Transverse colon (tissue), 4 donors: ENCODE data around the gene STEAP2. TPM values are rescaled to one million over a fixed set of nuclear protein-coding genes. Genes with fewer than 3 reads are reported as not detected.
"Not testable (repeated sequence)": the region's sequence is repeated elsewhere in the genome, so short reads cannot be mapped to it uniquely, and the experiment has no call there.

ENCODE experiments used
- DNase-seq: peaks from one replicate; pipeline ENCODE4 v3.0.0-alpha.2; 2019
- H3K27ac ChIP-seq, 4 donors: fragments of 200-600 bp; sonication (generic); 2 replicates each; pipeline ENCODE4 v1.5.1; 2016 to 2018; ENCODE audit warnings: inconsistent platforms in 4 of 4
- H3K27me3 ChIP-seq: fragments of 200-600 bp; sonication (generic); 2 replicates; pipeline ENCODE4 v1.5.1; 2017; ENCODE audit warnings: inconsistent platforms
- H3K36me3 ChIP-seq, 4 donors: fragments of 200-600 bp; sonication (generic); 2 replicates each; pipeline ENCODE4 v1.5.1; 2017 to 2019; ENCODE audit warnings: inconsistent platforms in 4 of 4
- H3K4me1 ChIP-seq, 4 donors: fragments of 200-600 bp; sonication (generic); 2 replicates each; pipeline ENCODE4 v1.5.1; 2017 to 2020; ENCODE audit warnings: inconsistent platforms in 4 of 4
- H3K4me3 ChIP-seq, 4 donors: fragments of 200-600 bp; sonication (generic); 1 replicate in 1 of 4; 2 replicates in 3 of 4; pipeline versions ENCODE4 v1.5.1 to v1.6.1; 2017 to 2019; ENCODE audit warnings: inconsistent platforms in 4 of 4
- H3K9me3 ChIP-seq, 2 donors: fragments of 200-600 bp; sonication (generic); 2 replicates each; pipeline ENCODE4 v1.5.1; 2017 to 2019; ENCODE audit warnings: inconsistent platforms in 2 of 2
- CTCF ChIP-seq, 5 experiments: fragments of 200-600 bp in 3 of 5; fragments of 450-650 bp in 2 of 5; sonication (generic) in 3 of 5; IDR thresholded peaks; 1 replicate in 2 of 5; 2 replicates in 3 of 5; pipeline ENCODE4 v1.5.1; 2016 to 2017; ENCODE audit warnings: antibody characterized with exemption in 5 of 5, inconsistent platforms in 3 of 5, mild to moderate bottlenecking in 2 of 5, moderate library complexity in 1 of 5
- EP300 ChIP-seq: sonication (generic); formaldehyde crosslinking; IDR thresholded peaks from one replicate; pipeline ENCODE4 v1.6.1; 2017; ENCODE audit warnings: antibody characterized with exemption, low read depth
- POLR2A ChIP-seq: fragments of 450-650 bp; IDR thresholded peaks from one replicate; pipeline ENCODE4 v1.6.1; 2016; ENCODE audit warnings: antibody characterized with exemption, mild to moderate bottlenecking, moderate library complexity
- POLR2AphosphoS5 ChIP-seq, 3 donors: sonication (generic); formaldehyde crosslinking; IDR thresholded peaks; one replicate each; pipeline ENCODE4 v1.6.1; 2016; ENCODE audit warnings: antibody characterized with exemption in 3 of 3
- whole genome bisulfite sequencing, 2 donors: methylation state at CpG; one replicate each; pipeline ENCODE4 v1.1.5; 2018; ENCODE audit warnings: low coverage in 1 of 2; 5-methylcytosine and 5-hydroxymethylcytosine counted together
- in situ Hi-C, 4 donors: fragments of 200-750 bp; cut with MboI; loops; one replicate each; pipeline versions ENCODE4 v1.15.0 to v1.15.1; 2017; ENCODE audit warnings: low sequenced_read_pairs in 3 of 4, low pct_ligation_motif_present in 1 of 4, low pct_unique_long_range_greater_than_20kb in 1 of 4
- intact Hi-C: fragments of 100-400 bp; cut with DNase I; formaldehyde crosslinking; loops from one replicate; pipeline ENCODE4 v1.15.1; 2023; ENCODE audit warnings: low total_unique reads
- total RNA-seq, 4 donors: library from RNA; depleted of rRNA; stranded (reverse); fragments of >200 nt; gene quantifications; one replicate each; pipeline ENCODE4 v1.1.0, GENCODE V29; 2016

Gene STEAP2
- total RNA-seq, 4 donors from 2014 or later: 9.2 to 42.9 (median 27.9) TPM

DNA sequence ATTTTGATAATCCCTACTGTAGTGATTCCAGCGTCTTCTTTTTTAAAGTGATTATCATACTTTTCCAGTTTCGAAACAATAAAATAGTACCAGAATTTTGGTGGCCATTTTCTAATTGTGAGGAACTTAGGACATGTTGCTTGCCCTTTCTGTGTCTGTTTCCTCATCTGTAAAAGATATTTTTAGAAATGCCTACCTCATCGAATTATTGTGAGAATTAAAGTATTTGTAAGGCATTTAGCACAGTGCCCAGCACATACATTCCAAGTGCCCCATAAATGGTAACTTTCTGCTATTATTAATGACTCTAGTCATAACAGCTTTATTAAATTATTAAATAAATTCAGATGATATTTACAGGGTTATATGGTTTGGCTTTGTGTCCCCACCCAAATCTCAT lies 37.2 kb downstream of the STEAP2 start:
- no peaks in the 10 kb centered on the region for H3K36me3 ChIP-seq
- H3K9me3 ChIP-seq: no peaks in the 10 kb centered on the region
- 71 to 81% methylated on average over 3 of the region's 3 CpGs for WGBS, 2 donors
- intact Hi-C loops: no loop called here
- TF ChIP-seq CTCF (IDR thresholded peaks at IDR 0.05) (no peak), POLR2AphosphoS5 (IDR thresholded peaks at IDR 0.05) (no peak), POLR2A (no peak)
- H3K4me1 ChIP-seq: peaks cover 6 to 21% (median 20%) of the 10 kb centered on the region in 4 donors
- no peaks in the 10 kb centered on the region for H3K27me3 ChIP-seq
- H3K27ac ChIP-seq: no peak overlapping the region
- no peak overlapping the region for H3K4me3 ChIP-seq
- no peak for DNase-seq
- in situ Hi-C loops: no loop called here

- Histone ChIP-seq H3K27ac (peak overlapping the region in 3 of 4 donors; percentile 10 to 13 (median 13)), H3K27me3 (no peaks in the 10 kb centered on the region), H3K4me1 (peaks cover 0 to 16% (median 9%) of the 10 kb centered on the region in 4 donors), H3K9me3 (no peaks in the 10 kb centered on the region), H3K4me3 (no peak overlapping the region), H3K36me3 (no peaks in the 10 kb centered on the region)
- TF ChIP-seq POLR2AphosphoS5 (IDR thresholded peaks at IDR 0.05) (no peak), POLR2A (no peak), EP300 (no peak), CTCF (IDR thresholded peaks at IDR 0.05) (no peak)
- intact Hi-C loops (no loop called here), in situ Hi-C loops (loop anchor here in 3 of 4 donors (25.0 kb wide), 1 partner anchor 88 kb away; the partner anchor contains the start of gene STEAP1 (in 3 of the 3))
- 52 to 69% methylated on average over 3 of the region's 3 CpGs for WGBS, 2 donors
- DNase-seq: no peak
These were observed 39.2 kb downstream of the STEAP2 start for GRCh38 chr7:90250601-90251303.

- in situ Hi-C loops (loop anchor here in 3 of 4 donors (25.0 kb wide), 1 partner anchor 89 kb away; the partner anchor contains the start of gene STEAP1 (in 3 of the 3)), intact Hi-C loops (no loop called here)
- no peak for DNase-seq
- Histone ChIP-seq H3K9me3 (no peaks in the 10 kb centered on the region), H3K27ac (peak overlapping the region in 2 of 4 donors; percentile 13), H3K27me3 (no peaks in the 10 kb centered on the region), H3K36me3 (no peaks in the 10 kb centered on the region), H3K4me1 (peaks cover 0 to 11% (median 4%) of the 10 kb centered on the region in 4 donors), H3K4me3 (no peak overlapping the region)
- TF ChIP-seq POLR2AphosphoS5 (IDR thresholded peaks at IDR 0.05): no peak
- TF ChIP-seq POLR2A: no peak
- TF ChIP-seq EP300: no peak
- TF ChIP-seq CTCF (IDR thresholded peaks at IDR 0.05): no peak
- WGBS, 2 donors: 80% methylated on average over 1 of the region's 1 CpG; no CpG with 5 or more reads in 1 of the 2 donors
These were observed 39.7 kb downstream of the STEAP2 start for GRCh38 chr7:90251304-90251635.

DNA sequence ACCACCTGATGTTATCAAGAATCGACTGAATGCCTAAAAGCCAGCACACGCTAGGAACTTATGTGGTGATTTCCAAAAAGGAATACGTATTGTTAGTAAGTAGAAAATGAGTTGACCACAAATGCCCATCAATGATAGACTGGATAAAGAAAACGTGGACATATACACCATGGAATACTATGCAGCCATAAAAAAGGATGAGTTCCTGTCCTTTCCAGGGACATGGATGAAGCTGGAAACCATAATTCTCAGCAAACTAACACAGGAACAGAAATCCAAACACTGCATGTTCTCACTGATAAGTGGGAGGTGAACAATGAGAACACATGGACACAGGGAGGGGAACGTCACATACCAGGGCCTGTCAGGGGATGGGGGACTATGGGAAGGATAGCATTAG lies 44.5 kb downstream of the STEAP2 start:
- intact Hi-C loops, H3K9me3 ChIP-seq: not testable (repeated sequence)
- in situ Hi-C loops: loop anchor here in 3 of 4 donors (25.0 kb wide), 1 partner anchor 94 kb away; the partner anchor contains the start of gene STEAP1 (in 3 of the 3)

More for the DNA sequence above, 44.5 kb downstream of the STEAP2 start:
- H3K27me3 ChIP-seq, H3K27ac ChIP-seq, H3K36me3 ChIP-seq, DNase-seq, H3K4me1 ChIP-seq, H3K4me3 ChIP-seq: not testable (repeated sequence)
- WGBS, 2 donors: 89 to 99% methylated on average over 5 of the region's 5 CpGs
